ENCODE results near the gene TLCD5.

Gene TLCD5

DNA sequence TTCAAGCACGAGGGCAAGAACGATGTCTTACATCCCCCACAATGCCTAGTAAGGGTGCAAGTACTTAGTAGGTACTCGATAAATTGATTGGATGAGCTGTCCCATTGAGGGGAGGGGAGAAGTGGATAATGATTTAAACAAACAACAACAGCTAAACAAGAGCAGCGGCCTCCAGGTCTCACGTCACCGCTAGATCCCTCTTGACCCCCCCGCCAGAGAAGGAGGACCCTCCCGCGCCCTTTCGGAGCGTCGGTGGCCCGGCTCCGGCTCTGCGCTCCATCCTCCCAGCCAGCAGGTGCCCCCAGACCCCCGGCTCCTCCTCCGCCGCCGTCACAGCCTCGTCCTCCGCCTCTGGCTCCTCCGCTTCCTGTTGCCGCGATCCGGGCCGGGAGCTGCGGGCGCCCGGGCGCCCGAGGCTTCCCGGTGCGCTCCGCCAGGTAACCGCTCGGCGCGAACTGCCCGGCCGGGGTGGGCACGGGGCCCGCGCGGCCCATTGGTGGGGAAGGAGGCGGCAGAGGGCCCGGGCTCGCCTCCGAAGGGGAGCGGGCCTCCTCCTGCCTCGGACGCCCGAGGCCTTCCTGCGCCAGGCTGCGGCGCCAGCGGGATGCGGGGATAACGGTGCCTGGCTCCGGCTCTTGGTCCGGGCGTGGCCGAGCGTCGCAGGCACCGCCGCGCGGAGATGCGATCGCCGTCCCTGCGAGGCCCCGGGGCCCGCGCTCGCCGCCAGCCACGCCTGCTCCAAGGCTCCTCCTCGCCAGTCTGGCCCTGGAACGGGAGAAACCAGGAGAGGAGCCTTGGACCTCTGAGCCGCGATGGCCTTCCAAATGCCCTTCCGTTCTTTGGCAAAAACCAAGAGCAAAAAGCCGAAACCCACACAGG is at the start of gene TLCD5:
Gene TLCD5, plus strand, starts transcription at position 368 of the 879 bp plus-strand sequence. CDS start 2,143 bp downstream, outside the sequence.
- DNase-seq (ENCODE audit: low spot score), result peak; percentile 87

- no peak for DNase-seq (ENCODE audit: low spot score)
Measured at GRCh38 chr11:120279502-120279901, 45.6 kb upstream of the TLCD5 start.

GRCh38 chr11:120280600-120281051 is 44.5 kb upstream of the TLCD5 start:
- no peak for DNase-seq (ENCODE audit: low spot score)

DNA sequence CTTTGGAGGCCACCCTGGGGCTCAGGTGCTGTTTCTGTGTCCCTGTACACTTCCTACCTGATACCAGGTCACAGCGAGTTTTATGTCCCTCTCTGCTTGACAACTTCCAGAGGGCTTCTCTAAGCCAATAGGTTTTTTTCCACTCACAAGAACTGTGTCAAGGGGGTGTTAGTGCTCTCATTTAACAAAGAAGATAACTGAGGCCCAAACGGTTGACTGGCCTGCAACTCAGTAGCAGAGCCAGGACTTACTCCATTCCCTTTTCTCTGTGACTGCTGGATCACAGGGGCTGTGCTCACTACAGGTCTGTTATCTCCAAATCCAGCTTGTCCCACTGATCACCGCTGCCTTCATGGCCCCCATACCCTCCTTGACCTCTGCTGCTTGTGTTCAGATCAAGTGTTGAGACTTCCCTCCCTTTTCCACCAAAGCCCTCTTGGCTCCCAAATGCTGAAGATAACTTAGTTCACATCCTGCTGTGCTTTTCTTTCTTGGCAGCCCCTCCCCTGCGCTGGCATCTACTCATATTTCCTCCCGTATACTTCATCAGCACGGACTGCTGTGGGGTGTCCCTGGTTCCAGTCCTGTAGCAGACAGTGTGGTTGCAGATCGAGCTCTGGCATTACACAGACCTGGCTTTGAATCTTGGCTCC is 43.8 kb upstream of the TLCD5 start:
- DNase-seq (ENCODE audit: low spot score), result no peak

GRCh38 chr11:120283124-120283523 is 42.0 kb upstream of the TLCD5 start:
- no peak for DNase-seq (ENCODE audit: low spot score)

- DNase-seq (ENCODE audit: low spot score), result no peak
Measured at GRCh38 chr11:120284272-120284671, 40.8 kb upstream of the TLCD5 start.

DNA sequence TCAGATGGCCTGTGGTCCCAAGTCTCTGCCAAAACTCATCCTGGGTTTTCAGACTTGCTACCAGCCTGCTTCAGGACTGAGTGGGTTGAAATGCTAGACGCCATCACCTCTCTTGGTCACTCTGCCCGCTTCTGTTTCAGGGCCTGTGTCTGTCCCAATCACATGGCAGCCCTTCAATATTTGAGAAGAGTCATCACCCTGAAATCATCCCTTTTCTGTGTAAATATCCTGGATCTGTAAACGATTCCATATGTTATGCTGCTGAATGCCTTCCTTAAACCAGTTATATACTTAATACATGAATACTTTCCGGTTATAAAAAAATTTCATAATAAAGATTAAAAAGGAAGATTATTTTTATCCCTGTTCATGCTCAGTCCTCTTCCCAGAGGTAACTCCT is 39.8 kb upstream of the TLCD5 start:
- no peak for DNase-seq (ENCODE audit: low spot score)

GRCh38 chr11:120288021-120288420 is 37.1 kb upstream of the TLCD5 start:
- no peak for DNase-seq (ENCODE audit: low spot score)

- DNase-seq (ENCODE audit: low spot score), result no peak
Measured at GRCh38 chr11:120289426-120289825, 35.7 kb upstream of the TLCD5 start.

GRCh38 chr11:120290956-120291355 is 34.1 kb upstream of the TLCD5 start:
- DNase-seq (ENCODE audit: low spot score), result no peak

DNA sequence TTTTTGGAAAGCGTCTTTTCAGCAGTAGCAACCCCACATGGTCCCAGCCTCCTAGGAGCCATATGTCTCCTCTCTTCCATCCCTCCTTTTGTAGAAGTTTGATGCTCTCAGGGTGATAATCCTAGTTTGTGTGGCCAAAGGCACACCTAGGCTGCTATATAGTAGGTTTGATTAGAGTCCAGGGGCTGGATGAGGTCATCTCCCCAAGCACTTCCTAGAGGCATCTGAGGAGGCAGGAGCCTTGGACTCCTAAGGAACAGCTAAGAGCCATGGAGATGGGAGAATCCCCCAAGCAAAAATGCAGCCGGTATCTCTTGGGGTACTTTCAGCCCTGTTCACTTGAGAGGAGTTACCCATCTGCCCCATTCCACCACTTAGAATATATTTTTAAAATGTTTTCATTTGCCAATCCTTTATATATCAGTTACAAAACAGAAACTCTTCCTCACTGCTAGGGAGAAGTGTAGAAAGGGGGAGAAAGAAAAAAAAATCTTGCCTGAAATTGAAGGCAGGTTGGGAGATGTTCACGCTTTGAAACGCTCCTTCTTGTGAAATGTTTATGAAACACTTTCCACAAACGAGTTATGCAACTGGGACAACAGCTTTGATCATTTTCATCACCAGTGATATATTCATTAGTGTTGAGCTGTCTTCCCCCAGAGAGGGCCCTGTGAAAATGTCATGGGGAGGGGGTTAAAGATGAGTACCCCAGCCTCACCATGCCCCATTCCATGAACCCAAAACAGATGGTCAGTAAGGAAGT is 31.9 kb upstream of the TLCD5 start:
- no peak for DNase-seq (ENCODE audit: low spot score)

DNA sequence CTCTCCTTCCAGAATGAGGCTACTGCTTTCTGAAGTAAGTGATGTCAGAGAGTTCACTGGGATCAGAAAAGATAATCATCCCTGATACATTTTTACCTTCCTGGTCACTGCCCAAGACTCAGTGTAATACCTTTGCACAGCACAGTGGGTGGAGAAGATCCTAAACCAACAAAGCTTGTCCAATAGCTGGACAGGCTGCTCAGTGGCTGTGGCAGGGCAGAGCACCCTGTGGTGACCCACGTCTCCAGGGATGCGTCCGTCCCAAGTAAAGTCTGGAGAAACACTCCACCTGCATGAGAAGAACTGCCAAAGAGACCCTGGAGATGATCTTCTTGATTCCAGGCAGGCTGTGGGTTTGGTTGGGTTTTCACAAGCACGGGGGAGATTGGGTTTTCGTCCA is 31.0 kb upstream of the TLCD5 start:
- no peak for DNase-seq (ENCODE audit: low spot score)

DNA sequence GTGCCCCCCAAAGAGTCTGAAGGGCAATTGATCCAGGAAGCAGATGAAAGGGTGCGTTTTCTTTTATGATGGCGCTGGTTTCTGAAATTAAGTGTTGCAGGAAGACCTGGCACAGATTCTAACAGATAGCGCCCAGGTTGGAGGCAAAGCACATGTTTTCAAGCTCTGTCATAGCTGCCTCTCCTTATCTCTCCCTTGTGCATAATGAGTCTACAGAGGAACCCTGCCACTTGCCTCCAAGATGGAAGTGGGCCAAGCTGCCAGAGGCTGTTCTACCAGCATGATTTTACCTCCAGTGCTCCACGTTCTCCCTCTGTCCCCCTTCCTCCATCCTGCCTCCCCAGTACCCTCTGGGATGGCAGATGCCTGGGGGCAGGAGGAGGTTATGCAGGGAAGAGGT is 30.0 kb upstream of the TLCD5 start:
- no peak for DNase-seq (ENCODE audit: low spot score)

DNA sequence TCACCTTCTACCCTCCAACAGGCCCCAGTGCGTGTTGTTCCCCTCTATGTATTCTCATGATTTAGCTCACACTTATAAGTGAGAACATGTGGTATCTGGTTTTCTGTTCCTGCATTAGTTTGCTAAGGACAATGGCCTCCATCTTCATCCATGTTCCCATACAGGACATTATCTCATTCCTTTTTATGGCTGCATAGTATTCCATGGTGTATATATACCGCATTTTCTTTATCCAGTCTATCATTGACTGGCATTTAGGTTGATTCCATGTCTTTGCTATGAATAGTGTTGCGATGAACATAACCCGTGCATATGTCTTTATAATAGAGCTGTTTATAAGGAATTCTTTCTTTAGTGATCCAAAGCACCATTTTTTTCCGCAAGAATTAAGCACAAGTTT is 28.5 kb upstream of the TLCD5 start:
- no peak for DNase-seq (ENCODE audit: low spot score)

DNA sequence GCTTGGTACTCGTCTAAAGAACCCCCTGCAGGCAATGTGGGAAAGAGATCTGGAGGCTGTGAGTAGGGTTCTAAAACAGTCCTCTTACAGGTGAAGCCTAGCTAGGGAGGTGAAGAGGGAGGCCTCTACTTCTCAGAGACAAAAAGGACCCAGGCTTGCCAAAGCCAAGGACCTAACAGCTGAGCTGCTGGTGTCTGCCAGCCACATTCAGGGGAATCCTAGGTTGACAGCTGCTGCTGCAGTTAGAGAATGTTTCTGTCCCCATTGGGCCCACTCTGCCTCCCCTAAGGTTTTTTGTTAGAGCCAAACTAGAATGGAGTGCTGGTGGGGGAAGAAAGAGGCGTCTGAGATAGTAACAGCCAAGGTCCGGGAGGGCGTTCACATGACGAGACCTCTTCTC is 26.6 kb upstream of the TLCD5 start:
- DNase-seq (ENCODE audit: low spot score), result no peak

DNA sequence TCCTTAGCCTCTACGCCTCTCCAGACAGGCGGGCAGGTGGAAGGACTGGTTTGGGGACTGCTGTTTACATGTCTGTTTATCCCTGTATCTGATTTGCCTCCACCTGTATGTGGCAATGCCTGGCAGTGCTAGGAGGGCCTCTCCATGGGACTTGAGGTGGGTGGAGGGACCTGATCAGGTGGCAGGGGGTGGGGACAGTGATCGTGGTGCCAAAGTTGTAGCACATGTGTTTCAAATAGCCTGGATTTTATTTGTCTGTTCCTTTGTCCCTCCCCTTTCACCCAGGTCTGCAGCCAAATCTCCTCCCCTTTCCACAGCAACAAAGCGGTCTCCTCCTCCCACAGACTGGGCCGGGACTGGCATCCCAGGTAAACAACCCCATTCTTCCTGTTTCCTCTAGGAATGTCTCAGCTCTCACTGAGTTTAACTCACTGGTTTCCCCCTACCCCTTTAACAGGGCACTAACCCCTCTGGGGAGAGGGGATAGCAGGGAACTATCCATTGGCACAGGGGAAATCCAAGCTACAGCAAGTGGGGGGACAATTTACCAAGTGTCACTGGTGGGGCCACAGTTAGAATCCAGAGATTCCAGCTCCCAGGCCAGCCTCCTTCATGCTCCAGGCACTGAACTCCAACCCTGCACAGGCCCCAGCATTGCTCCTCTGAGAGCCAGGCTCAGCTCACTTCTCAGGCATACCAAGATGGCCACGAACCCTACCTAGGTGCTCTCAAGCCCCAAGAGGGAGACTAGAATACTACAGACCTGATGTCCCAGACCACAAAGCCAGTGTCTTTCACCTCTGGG is 22.9 kb upstream of the TLCD5 start:
- DNase-seq (ENCODE audit: low spot score), result no peak

DNA sequence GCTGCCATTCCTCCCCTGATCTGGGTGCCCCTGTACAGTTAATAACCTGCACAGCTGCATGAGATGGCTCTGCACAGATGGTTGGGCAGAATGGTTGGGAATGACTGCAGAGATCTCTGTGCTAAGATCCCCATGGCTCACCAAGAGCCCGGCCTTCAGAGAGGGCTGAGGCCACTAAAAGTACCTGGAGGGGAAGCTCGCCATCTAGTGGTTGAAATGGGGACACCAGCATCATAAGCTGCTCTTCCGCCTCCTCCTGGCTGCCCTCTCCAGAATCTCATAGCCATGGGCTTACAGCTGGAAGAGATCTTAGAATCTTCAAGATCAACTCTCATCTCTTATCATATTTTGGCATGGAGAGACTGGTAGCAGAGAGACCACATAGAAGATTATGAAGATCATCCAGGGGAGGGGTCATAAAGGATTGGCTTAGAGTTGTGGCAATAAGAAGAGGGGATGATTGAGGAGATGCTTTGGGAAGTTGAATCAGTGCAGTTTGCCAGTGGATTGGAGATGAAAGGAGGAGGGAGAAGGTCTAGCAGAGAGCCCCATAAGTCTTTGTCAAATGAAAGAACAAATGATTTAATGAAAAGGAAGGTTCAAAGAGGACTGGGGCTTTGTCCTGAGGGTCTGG is 22.0 kb upstream of the TLCD5 start:
- no peak for DNase-seq (ENCODE audit: low spot score)

DNA sequence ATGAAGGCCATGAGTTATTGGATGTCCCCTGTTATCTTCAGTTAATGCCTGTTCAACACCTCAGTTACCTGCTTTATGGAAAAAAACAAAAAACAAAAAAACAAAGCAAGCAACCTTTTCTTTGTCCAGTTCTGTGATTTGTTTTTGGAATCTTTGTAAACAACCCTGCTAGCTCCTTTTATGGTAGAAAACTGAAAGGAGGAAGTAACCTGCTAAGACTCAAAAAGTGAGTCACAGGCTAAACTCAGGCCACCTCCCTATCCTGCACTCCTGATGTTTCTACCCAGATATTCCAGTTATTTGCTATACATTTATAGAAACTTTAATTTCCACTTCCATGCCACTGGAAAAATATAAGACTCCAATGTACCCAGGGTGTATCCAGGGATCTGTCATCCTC is 20.6 kb upstream of the TLCD5 start:
- no peak for DNase-seq (ENCODE audit: low spot score)

- no peak for DNase-seq (ENCODE audit: low spot score)
Measured at GRCh38 chr11:120305286-120305685, 19.8 kb upstream of the TLCD5 start.

DNA sequence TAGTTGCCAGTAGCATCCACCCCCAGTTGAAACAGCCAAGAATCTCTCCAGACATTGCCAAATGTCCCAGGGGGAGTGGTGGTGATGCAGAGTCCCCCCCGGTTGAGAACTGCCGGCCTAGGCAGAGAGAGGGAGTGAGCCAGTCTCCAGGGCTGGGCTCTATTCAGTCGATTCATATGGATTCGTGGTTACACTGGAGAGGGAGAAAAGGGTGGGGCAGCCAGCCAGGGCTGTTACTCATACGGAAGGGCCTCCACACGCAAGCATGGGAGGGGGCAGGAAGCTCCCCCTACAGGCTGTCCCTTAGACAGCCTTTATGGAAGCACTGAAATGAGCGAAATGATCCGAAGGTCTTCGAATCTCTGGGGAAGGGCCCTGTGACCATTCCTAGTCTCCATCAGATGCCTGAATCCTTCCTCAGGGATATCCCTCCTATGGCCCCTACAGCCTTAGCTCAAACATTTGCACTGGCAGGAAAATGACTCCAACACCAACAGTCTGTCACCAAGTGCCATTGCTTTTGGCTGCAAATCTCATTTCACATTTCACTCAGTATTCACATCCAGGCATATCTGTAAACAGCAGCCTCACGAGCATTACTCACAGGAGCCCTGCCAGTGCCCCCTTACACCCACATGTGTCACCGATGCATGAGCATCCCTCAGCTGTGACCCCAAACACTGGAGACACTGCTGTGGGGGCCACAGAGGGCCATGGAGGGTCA is 18.4 kb upstream of the TLCD5 start:
- DNase-seq (ENCODE audit: low spot score), result peak; percentile 14

GRCh38 chr11:120307476-120307875 is 17.6 kb upstream of the TLCD5 start:
- DNase-seq (ENCODE audit: low spot score), result peak; percentile 26

Data from left forelimb (tissue), 1 donor.